ENCODE results near the gene TRPM3.

Gene TRPM3

GRCh38 chr9:71096421-71097108 is 24.9 kb downstream of the TRPM3 start:
- no peak for DNase-seq

GRCh38 chr9:71094708-71095251 is 26.6 kb downstream of the TRPM3 start:
- no peak for DNase-seq

- no peak for DNase-seq
These were observed 30.5 kb downstream of the TRPM3 start for GRCh38 chr9:71090896-71091295.

GRCh38 chr9:71079451-71079850 is 42.0 kb downstream of the TRPM3 start:
- DNase-seq, result no peak

- no peak for DNase-seq
These were observed 45.3 kb downstream of the TRPM3 start for GRCh38 chr9:71076096-71076495.

- no peak for DNase-seq
These were observed 47.9 kb downstream of the TRPM3 start for GRCh38 chr9:71073494-71073893.

GRCh38 chr9:71072587-71072986 is 48.8 kb downstream of the TRPM3 start:
- no peak for DNase-seq

- DNase-seq, result no peak
These were observed 49.8 kb downstream of the TRPM3 start for GRCh38 chr9:71071633-71072032.

GRCh38 chr9:71058660-71059059 is 62.8 kb downstream of the TRPM3 start:
- no peak for DNase-seq

GRCh38 chr9:71052287-71052686 is 69.1 kb downstream of the TRPM3 start:
- DNase-seq, result no peak

- no peak for DNase-seq
These were observed 73.1 kb downstream of the TRPM3 start for GRCh38 chr9:71048280-71048679.

GRCh38 chr9:71042448-71042990 is 78.9 kb downstream of the TRPM3 start:
- no peak for DNase-seq

- DNase-seq, result no peak
These were observed 83.9 kb downstream of the TRPM3 start for GRCh38 chr9:71037521-71037920.

- no peak for DNase-seq
These were observed 84.9 kb downstream of the TRPM3 start for GRCh38 chr9:71036501-71036900.

- DNase-seq, result no peak
These were observed 88.6 kb downstream of the TRPM3 start for GRCh38 chr9:71032779-71033178.

- DNase-seq, result no peak
These were observed 95.7 kb downstream of the TRPM3 start for GRCh38 chr9:71025728-71026127.

- DNase-seq, result no peak
These were observed 96.2 kb downstream of the TRPM3 start for GRCh38 chr9:71025201-71025600.

GRCh38 chr9:71010258-71010657 is 111.2 kb downstream of the TRPM3 start:
- DNase-seq, result no peak

- DNase-seq, result no peak
These were observed 116.0 kb downstream of the TRPM3 start for GRCh38 chr9:71005456-71005855.

- no peak for DNase-seq
These were observed 117.2 kb downstream of the TRPM3 start for GRCh38 chr9:71004196-71004595.

GRCh38 chr9:71003346-71003745 is 118.1 kb downstream of the TRPM3 start:
- no peak for DNase-seq

GRCh38 chr9:71001780-71002386 is 119.5 kb downstream of the TRPM3 start:
- no peak for DNase-seq

GRCh38 chr9:70998962-70999361 is 122.5 kb downstream of the TRPM3 start:
- no peak for DNase-seq

- no peak for DNase-seq
These were observed 125.9 kb downstream of the TRPM3 start for GRCh38 chr9:70995511-70995910.

All from NCI-H1436 treated with DMSO at 0.1 percent for 48 hours (cell line).